GM21515 (cell line): ENCODE results near the gene F2R.
"Not testable (repeated sequence)": the region's sequence is repeated elsewhere in the genome, so short reads cannot be mapped to it uniquely, and the experiment has no call there.

Source experiments
- ATAC-seq: cut with Tn5 transposase; IDR thresholded peaks from one replicate; pipeline ENCODE4 v1.9.1; 2021; ENCODE audit not compliant: unreplicated experiment

F2R gene

DNA sequence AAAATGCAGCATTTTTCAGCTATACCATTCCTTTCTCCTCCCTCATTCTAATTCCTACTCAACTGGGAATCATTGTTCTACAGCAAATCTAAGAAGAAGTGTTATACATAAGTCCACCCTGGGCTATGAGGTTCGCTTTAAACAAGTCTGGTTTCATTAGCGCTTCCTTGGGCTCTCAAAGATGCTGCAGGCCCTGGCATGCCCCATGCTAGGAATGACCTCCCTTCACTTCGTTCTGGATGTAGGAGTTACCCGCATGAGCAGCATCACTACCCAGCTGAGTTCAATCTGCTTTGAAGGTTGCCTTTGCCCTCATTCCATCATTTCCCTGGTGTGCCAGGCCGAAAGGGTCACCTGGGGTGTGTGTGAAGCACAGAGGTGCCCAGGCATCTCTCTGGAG is 35.4 kb downstream of the F2R start:
- ATAC-seq, result no peak

DNA sequence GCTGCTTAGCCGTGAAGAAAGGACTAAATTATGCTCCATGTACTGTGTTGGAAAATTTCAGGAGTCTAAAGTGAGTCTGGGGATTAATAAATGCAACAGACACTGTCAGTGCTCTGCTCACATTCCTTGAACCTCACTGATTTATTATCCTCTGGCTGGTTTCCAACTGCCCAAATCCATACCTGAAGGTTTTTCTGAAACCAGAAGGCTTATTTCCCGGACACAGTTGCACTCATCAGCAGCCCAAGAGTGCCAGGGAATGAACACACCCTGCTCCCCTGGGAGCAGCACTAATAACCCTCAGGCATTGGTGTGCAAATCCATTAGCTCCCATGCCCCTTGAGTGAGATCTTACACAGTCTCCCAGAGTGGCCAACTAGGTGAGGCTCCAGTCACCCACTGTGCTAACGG is 38.7 kb downstream of the F2R start:
- no peak for ATAC-seq

DNA sequence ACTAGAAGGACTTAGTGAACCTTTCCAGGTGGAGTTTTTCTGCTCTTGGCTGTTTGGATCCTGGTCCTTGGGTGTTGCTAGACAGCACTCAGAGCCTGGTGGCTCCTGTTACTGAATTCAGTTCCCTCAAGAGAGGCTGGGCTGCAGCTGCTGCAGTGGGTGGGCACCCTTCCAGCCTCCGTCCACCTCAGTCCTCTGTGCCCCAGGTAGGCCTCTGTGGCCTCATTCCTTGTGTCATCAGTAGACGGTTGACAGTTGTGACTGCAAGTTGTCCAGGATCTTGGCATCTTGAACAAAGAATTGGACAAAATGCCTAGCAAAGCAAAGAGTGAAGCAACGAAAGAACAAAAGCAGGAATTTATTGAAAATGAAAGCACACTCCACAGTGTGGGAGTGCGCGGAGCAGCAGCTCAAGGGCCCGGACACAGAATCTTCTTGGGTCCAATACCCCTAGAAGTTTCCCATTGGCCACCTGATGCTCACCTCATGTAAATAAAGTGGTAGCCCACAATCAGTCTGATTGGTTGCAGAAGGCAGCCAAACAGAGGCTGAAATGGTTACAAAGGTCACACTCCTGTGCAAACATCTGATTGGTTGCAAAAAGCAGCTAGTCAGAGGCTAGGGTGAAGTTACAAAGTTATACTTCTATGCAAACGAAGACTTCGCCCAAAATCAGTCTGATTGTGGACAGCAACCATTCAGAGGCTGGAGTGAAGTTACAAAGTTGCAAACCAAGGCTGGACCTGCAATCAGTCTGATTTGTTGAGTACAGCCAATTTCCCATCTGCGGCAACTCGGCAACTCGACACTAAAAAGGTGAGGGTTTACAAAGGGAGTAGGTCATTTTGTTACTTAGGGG is 40.1 kb downstream of the F2R start:
- no peak for ATAC-seq

DNA sequence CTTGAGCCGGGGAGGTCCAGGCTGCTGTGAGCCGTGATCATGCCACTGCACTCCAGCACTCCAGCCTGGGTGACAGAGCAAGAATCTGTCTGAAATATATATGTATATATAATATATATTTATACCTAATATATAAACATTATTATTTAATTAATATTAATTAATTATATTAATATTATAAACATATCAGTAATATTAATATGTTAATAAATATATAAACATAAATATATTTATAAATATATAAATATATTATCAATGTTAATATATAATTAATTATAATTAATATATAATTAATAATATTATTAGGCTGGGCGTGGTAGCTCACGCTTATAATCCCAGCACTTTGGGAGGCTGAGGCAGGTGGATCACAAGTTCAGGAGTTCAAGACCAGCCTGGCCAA is 41.1 kb downstream of the F2R start:
- no peak for ATAC-seq

DNA sequence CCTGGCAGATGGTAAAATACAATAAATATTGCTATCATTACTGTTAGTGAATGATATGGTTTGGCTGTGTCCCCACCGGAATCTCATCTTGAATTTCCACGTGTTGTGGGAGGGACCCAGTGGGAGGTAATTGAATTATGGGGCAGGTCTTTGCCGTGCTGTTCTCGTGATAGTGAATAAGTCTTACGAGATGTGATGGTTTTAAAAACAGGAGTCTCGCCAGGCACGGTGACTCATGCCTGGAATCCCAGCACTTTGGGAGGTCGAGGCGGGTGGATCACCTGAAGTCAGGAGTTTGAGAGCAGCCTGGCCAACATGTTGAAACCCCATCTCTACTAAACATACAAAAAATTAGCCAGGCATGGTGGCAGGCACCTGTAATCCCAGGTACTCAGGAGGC is 45.2 kb downstream of the F2R start:
- ATAC-seq, result not testable (repeated sequence)

DNA sequence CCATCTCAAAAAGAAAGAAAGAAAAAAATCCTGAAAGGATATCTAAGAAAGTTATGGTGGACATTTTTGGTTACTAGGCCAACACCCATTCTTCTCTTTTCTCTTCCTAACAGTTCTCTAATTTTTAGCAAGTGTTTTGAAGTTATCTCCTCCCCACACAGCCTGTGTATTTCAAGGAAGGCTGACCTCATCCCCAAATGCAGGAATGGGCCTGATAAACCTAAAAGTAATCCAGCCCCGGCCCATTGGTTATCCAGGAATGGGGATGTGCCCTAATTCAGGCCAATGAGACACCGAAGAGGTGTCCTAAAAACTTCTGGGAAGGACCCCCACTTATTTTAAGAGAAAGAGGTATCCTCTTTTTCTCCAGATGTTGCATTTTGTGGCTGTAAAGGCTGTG is 46.6 kb downstream of the F2R start:
- no peak for ATAC-seq

DNA sequence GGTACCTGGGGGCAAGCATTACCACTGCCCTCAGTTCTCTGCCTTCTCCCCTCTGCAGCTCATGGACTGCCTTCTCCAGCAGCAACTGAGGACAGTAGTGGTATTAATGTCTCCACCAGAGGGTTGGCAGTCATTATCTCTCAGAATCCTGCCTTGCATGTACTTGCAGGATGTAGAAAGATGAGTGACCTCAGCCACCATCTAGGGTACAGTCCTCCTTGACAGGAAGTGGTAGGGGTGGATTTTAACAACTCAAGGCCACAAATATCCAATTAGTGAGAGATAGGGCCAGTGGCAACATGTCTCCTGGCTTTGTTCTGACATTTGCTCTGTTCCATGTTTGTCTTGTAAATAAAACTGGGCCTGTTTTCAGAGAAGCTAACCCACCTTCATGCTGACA is 47.2 kb downstream of the F2R start:
- ATAC-seq, result no peak

DNA sequence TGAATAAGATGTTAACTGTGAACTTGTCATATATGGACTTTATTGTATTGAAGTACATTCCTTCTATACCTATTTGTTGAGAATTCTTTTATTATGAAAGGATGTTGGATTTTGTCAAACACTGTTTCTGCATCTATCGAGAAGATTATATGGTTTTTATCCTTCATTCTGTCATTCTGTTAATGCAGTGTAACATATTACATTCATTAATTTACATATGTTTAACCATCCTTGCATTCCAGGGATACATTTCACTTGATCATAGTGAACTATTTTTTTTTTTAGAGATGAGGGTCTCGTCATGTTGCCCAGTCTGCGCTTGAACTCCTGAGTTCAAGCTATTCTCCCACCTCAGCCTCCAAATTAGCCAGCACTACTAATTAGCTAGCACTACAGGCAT is 48.4 kb downstream of the F2R start:
- ATAC-seq, result no peak

DNA sequence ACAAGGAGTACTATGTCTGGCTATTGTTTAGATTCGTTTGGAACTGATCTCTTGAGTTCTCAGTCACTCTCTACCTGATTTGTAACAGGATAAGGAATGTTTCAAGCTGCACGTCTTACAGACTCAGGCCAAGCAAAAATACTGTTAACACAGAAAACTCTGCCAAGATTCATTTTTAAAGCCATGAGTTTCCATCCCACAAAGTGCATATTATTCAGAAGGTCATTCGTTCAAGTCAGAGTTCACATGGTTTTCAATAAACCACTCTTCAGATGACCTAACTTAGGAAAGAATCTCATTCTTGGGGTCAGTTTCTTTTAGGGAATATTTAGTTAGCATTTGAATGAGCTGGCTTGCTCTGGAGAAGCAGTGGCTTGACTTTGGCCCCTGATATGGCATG is 49.3 kb downstream of the F2R start:
- no peak for ATAC-seq

DNA sequence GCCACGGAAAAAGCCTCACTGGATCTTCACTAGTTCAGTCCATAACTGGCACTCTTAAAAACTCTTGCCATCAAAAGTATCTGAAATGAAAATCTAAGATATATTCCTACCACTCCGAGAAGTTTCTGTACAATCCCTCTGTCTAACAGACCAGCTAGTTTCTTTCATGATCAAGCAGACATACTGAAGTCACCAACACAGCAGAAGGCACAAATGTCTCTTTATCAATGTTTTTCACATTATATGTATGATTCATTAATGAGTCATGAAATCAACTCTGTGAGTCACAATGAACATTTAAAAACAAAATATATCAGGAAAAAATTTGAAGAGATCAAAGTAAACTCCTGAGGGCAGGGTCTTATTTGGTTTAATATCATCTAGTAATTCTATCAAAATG is 50.8 kb downstream of the F2R start:
- no peak for ATAC-seq

DNA sequence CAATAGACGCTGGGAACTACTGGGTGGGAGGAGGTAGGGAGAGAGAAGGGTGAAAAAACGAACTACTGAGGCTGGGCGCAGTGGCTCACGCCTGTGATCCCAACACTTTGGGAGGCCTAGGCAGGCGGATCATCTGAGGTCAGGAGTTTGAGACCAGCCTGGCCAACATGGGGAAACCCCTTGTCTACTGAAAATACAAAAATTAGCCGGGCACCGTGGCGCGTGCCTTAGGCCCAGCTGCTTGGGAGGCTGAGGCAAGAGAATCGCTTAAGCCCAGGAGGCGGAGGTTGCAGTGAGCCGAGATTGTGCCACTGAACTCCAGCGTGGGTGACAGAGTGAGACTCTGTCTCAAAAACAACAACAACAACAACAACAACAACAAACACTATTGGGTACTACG is 55.1 kb downstream of the F2R start:
- not testable (repeated sequence) for ATAC-seq

DNA sequence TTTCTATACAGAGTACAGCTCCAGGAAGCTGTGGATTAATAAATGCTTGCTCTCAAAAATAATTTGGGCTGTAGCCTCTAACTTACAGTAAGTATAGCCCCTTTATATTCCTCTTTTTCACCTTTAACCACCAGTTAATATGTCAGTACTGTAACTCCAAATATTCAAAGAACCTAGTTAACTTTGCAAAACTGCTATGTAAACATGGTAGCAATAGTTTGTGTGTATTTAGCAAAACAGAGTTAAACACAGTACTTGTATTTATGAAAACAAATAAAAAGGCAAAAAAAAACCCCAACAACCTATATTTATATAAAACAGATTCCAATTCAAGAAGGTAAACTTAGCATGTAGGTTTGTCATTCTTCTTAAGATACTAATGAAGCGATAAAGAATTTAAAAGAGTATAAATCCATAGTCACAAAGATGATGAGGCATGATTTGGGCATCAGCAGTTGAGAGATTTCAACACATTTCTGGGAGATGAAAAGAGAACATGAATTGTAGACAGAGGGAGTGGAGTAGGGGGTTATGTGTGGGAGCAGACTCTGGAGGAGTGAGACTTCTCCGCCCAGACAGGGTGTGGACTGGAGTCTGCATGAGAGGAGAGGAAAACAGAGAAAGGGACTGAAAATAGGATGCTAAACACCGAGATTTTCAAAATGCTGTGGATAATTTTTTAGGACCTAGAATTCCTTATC is 55.9 kb downstream of the F2R start:
- no peak for ATAC-seq

DNA sequence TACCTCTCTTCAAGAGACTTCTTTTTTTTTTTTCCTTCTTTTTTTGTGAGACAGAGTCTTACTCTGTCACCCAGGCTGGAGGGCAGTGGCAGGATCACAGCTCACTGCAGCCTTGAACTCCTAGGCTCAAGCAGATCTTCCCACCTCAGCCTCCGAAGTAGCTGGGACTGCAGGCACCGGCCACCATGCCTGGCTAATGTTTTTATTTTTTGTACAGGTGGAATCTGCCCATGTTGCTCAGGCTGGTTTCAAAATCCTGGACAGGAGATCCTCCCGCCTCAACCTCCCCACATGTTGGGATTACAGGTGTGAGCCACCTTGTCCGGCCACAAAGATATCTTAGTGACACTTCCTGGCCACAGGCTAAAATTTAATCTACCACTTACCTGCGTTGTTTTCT is 60.0 kb downstream of the F2R start:
- ATAC-seq, result no peak

DNA sequence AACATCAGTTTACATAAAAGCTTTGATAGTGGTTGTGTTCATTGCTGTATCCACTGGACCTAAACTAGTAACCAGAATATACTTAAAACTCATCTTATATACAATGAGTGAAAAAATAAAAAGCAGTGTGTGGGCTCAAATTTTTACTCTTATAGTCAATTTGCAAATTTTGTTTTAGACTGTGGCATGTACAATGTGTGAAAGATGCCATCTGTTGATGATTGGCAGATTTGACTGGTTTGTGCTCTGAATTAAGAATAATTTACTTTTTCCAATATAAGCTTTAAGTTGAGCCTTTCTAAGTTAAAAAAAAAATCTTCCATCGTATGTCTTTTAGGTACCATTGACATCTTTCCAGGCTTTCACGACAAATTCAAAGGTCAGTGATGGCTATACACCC is 60.5 kb downstream of the F2R start:
- ATAC-seq, result no peak

DNA sequence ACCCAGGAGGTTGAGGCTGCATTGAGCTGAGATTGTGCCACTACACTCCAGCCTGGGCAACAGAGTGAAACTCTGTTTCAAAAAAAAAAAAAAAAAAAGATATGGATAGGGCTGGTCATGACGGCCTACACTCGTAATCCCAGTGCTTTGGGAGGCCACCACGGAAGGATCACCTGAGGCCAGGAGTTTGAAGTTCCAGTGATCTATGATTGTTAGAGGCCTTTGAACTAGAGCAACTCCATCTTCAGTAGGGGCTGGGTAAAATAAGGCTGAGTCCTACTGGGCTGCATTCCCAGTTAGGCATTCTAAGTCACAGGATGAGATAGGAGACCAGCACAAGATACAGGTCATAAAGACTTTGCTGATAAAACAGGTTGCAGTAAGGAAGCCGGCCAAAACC is 64.7 kb downstream of the F2R start:
- ATAC-seq, result not testable (repeated sequence)

DNA sequence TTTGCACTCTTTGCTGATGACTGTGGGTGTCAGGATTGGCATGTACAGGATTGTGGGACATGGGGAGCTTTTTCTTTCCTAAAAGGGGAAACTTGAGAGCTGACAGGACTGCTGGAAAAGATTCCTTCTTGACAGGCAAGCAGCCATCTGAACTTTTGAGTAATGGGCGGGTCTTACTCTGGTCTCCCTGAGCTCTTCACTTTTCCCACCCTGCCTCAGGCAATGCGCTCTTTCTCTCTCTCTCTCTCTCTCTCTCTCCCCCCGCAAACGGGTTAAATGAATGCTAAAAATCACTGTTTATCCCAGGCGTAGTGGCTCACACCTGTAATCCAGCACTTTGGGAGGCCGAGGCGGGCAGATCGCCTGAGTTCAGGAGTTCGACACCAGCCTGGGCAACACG is 65.8 kb downstream of the F2R start:
- no peak for ATAC-seq

DNA sequence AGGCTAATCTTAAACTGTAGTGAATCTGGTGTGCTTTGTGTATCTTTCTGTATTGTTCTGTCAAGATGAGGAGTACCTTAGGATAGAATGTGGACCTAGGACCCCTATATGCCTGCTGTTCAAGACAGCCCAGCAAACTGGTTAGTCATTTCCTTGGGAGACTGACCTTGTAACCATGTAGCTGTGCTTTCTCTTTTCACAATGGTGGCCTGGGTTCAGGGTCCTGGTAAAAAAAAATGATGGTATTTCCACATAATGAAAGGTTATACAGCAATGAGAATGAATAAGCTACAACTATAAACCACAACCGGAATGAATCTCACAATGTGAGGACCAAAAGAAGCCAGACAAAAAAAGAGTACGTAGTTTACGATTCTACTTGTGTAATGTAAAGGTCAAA is 66.5 kb downstream of the F2R start:
- ATAC-seq, result no peak
